ENCODE measurements around the gene FRMPD3. TPM values are rescaled to one million over a fixed set of nuclear protein-coding genes. Genes with fewer than 3 reads are reported as not detected.

The FRMPD3 gene
- polyA plus RNA-seq, 1 experiment = 0.01 TPM

GRCh38 chrX:107454302-107454701, 4.8 kb downstream of the FRMPD3 start:
- TF ChIP-seq, protein P1, sequence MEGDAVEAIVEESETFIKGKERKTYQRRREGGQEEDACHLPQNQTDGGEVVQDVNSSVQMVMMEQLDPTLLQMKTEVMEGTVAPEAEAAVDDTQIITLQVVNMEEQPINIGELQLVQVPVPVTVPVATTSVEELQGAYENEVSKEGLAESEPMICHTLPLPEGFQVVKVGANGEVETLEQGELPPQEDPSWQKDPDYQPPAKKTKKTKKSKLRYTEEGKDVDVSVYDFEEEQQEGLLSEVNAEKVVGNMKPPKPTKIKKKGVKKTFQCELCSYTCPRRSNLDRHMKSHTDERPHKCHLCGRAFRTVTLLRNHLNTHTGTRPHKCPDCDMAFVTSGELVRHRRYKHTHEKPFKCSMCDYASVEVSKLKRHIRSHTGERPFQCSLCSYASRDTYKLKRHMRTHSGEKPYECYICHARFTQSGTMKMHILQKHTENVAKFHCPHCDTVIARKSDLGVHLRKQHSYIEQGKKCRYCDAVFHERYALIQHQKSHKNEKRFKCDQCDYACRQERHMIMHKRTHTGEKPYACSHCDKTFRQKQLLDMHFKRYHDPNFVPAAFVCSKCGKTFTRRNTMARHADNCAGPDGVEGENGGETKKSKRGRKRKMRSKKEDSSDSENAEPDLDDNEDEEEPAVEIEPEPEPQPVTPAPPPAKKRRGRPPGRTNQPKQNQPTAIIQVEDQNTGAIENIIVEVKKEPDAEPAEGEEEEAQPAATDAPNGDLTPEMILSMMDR (IDR thresholded peaks at IDR 0.05; ENCODE audit: low read depth, low read length) = no peak
- Histone ChIP-seq H3K9me3 (ENCODE audit: control insufficient read depth, insufficient read depth, low read length) (no peaks in the 10 kb centered on the region), H3K27me3 (ENCODE audit: control insufficient read depth, insufficient read depth, low read length) (peaks cover 15% of the 10 kb centered on the region), H3K27ac (ENCODE audit: low read depth, low read length) (no peak overlapping the region), H3K4me3 (ENCODE audit: low read depth, low read length) (no peak overlapping the region)
- CTCF ChIA-PET = no interaction called here
- POLR2A ChIA-PET = no interaction called here
- no peak for DNase-seq (ENCODE audit: low read depth, low spot score)

- no peak overlapping the region for H3K4me3 ChIP-seq (ENCODE audit: low read depth, low read length)
- CTCF ChIA-PET = no interaction called here
- POLR2A ChIA-PET = no interaction called here
- no peaks in the 10 kb centered on the region for H3K9me3 ChIP-seq (ENCODE audit: control insufficient read depth, insufficient read depth, low read length)
- DNase-seq (ENCODE audit: low read depth, low spot score) = no peak
- no peak overlapping the region for H3K27ac ChIP-seq (ENCODE audit: low read depth, low read length)
- TF ChIP-seq, protein P1 (IDR thresholded peaks at IDR 0.05; ENCODE audit: low read depth, low read length) = no peak
- no peaks in the 10 kb centered on the region for H3K27me3 ChIP-seq (ENCODE audit: control insufficient read depth, insufficient read depth, low read length)
Observed at GRCh38 chrX:107457289-107457688, 7.8 kb downstream of the FRMPD3 start.

GRCh38 chrX:107465932-107466620, 16.6 kb downstream of the FRMPD3 start:
- TF ChIP-seq, protein P1 (IDR thresholded peaks at IDR 0.05; ENCODE audit: low read depth, low read length) = no peak
- CTCF ChIA-PET = no interaction called here
- POLR2A ChIA-PET = no interaction called here

GRCh38 chrX:107467271-107467670, 17.8 kb downstream of the FRMPD3 start:
- no peak overlapping the region for H3K27ac ChIP-seq (ENCODE audit: low read depth, low read length)
- H3K9me3 ChIP-seq (ENCODE audit: control insufficient read depth, insufficient read depth, low read length) = no peaks in the 10 kb centered on the region
- TF ChIP-seq, protein P1 (IDR thresholded peaks at IDR 0.05; ENCODE audit: low read depth, low read length) = no peak
- ChIA-PET CTCF (no interaction called here), POLR2A (no interaction called here)
- H3K27me3 ChIP-seq (ENCODE audit: control insufficient read depth, insufficient read depth, low read length) = no peaks in the 10 kb centered on the region
- no peak for DNase-seq (ENCODE audit: low read depth, low spot score)
- no peak overlapping the region for H3K4me3 ChIP-seq (ENCODE audit: low read depth, low read length)

More at GRCh38 chrX:107465932-107466620, 16.6 kb downstream of the FRMPD3 start:
- no peaks in the 10 kb centered on the region for H3K27me3 ChIP-seq (ENCODE audit: control insufficient read depth, insufficient read depth, low read length)
- H3K27ac ChIP-seq (ENCODE audit: low read depth, low read length) = no peak overlapping the region
- no peaks in the 10 kb centered on the region for H3K9me3 ChIP-seq (ENCODE audit: control insufficient read depth, insufficient read depth, low read length)
- no peak for DNase-seq (ENCODE audit: low read depth, low spot score)
- H3K4me3 ChIP-seq (ENCODE audit: low read depth, low read length) = no peak overlapping the region

- POLR2A ChIA-PET = no interaction called here
- Histone ChIP-seq H3K9me3 (ENCODE audit: control insufficient read depth, insufficient read depth, low read length) (no peaks in the 10 kb centered on the region), H3K27ac (ENCODE audit: low read depth, low read length) (no peak overlapping the region), H3K27me3 (ENCODE audit: control insufficient read depth, insufficient read depth, low read length) (no peaks in the 10 kb centered on the region), H3K4me3 (ENCODE audit: low read depth, low read length) (no peak overlapping the region)
- CTCF ChIA-PET = no interaction called here
- TF ChIP-seq, protein P1 (IDR thresholded peaks at IDR 0.05; ENCODE audit: low read depth, low read length) = no peak
- no peak for DNase-seq (ENCODE audit: low read depth, low spot score)
Observed at GRCh38 chrX:107470198-107470597, 20.7 kb downstream of the FRMPD3 start.
